IPS-18c (cell line): Measurements from ENCODE around the gene TNFRSF8.
"Not testable (repeated sequence)": the region's sequence is repeated elsewhere in the genome, so short reads cannot be mapped to it uniquely, and the experiment has no call there.

ENCODE experiments used
- H3K4me3 ChIP-seq: 2 replicates; pipeline ENCODE4 v1.7.0; 2013; ENCODE audit warnings: low read depth, mild to moderate bottlenecking, low read length, moderate library complexity; ENCODE audit not compliant: insufficient read depth
- H3K9me3 ChIP-seq: one replicate; pipeline ENCODE4 v1.6.1; 2013; ENCODE audit warnings: mild to moderate bottlenecking, low read length, moderate library complexity; ENCODE audit not compliant: control insufficient read depth, insufficient read depth

The TNFRSF8 gene

DNA sequence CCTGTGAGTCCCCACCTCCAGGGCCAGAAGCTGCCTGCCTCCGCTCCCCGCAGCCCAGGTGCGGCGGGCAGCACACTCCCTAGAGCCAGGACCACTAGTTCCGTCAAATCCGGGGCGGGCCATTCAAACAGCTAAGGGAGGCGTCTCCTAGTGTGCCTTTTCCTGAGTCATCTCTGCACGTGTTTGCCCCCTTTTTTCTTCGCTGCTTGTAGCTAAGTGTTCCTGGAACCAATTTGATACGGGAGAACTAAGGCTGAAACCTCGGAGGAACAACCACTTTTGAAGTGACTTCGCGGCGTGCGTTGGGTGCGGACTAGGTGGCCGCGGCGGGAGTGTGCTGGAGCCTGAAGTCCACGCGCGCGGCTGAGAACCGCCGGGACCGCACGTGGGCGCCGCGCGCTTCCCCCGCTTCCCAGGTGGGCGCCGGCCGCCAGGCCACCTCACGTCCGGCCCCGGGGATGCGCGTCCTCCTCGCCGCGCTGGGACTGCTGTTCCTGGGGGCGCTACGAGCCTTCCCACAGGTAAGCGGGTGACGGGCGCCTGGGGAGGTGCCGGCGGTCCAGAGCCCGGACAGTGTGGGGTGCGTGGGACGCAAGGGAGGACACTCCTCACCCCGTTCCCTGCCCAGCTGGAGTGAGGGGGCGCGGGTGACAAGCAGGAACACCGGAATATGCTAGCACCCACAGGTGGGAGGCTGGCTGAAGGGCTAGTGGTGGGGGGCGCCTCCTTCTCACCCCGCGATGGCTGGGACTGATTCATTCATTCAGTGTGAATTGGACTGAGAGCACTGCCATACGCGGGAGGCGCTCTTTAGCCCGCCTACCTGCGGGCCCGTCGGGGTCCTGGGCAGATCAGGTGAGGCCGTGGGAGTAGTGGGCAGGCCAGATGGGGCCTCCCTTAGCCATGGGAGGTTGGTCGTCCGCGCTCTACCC is at the start of gene TNFRSF8:
TSS of gene TNFRSF8 (plus strand) at position 163 of the 932 bp plus-strand sequence. CDS start at position 459, 296 bp downstream.
- Histone ChIP-seq H3K4me3 (peak within 1 kb of the TSS; percentile 68), H3K9me3 (no peaks in the 10 kb centered on the region)

DNA sequence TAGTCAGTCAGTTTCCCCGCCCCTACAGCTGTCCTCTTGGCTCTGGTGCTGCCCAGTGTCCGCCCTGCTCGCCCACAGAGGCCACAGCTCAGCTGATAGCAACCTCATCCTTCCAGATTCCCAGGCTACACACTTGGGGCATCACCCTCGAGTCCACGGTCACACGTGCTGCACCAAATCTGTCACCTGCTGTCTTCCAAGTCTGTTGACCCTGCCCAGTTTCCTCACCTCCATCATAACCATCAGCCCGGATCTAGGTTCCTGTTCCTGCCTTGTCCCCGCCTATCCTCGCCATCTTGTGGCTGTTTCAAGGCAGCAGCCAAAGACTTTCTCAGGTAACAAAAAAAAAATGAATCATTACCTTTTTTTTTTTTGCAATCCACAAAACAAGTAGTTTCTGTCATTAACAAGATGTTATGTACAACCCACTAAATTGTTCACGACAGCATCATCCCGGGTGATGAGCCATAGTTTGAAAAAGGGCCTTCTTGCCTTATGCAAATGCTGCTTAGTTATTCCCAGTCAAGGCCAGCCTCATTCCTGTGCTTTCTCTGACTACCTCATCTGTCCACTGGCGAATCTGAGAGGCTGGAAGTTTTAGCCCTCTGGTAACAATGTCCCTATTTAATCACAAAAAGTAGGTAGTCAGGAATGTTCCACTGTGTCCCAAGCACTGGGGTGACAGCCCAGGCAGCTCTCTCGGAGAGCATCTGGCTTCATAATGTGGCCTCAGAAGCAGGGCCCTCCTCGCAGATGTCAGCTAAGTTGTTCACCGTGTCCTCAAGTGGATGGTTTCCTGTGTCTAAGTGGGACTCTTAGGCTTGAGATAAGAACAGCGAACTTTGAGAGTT is 48.7 kb upstream of the TNFRSF8 start:
- Histone ChIP-seq H3K4me3 (no peak overlapping the region), H3K9me3 (no peaks in the 10 kb centered on the region)

DNA sequence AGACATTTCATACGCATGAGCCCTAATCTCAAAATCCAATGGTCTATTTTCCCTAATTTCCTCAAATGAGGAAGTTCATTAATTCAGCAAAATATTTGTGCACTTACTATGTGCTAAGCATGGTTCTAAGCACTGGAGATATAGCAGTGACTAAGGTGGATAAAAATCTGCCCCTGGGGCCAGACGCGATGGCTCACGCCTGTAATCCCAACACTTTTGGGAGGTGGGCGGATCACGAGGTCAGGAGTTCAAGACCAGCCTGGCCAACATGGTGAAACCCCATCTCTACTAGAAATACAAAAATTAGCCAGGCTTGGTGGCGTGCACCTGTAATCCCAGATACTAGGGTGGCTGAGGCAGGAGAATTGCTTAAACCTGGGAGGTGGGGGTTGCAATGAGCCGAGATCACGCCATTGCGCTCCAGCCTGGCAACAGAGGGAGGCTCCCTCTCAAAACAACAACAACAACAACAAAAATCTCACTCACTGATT is 48.1 kb upstream of the TNFRSF8 start:
- Histone ChIP-seq H3K4me3 (no peak overlapping the region), H3K9me3 (no peaks in the 10 kb centered on the region)

DNA sequence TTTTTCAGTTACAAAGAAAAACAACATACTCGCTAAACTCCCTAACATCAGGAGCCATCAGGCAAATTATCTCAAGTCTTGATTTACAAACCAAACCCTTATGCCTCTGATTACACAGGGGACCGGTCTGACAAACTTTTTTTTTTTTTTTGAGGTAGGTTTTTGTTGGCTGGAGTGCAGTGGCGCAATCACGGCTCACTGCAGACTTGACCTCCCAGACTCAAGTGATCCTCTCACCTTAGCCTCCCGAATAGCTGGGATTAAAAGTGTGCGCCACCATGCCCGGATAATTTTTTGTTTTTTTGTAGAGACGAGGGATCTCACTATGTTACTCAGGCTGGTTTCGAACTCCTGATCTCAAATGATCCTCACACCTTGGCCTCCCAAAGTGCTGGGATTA is 47.6 kb upstream of the TNFRSF8 start:
- Histone ChIP-seq H3K4me3 (no peak overlapping the region), H3K9me3 (no peaks in the 10 kb centered on the region)

DNA sequence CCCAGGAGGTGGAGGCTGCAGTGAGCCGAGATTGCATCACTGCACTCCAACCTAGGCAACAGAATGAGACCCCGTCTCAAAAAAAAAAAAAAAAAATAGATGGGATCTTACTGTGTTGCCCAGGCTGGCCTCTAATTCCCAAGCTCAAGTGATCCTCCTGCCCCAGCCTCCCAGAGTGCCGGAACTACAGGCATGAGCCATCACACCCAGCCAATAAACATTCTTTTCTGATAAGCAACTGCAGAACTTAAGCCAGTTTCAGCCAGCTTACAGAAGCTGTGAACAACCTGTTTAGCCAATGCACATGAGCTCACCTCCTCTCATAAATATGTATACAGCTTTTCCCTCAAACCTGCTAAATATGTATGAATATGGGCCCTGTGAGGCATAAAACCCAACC is 46.9 kb upstream of the TNFRSF8 start:
- Histone ChIP-seq H3K4me3 (no peak overlapping the region), H3K9me3 (no peaks in the 10 kb centered on the region)

DNA sequence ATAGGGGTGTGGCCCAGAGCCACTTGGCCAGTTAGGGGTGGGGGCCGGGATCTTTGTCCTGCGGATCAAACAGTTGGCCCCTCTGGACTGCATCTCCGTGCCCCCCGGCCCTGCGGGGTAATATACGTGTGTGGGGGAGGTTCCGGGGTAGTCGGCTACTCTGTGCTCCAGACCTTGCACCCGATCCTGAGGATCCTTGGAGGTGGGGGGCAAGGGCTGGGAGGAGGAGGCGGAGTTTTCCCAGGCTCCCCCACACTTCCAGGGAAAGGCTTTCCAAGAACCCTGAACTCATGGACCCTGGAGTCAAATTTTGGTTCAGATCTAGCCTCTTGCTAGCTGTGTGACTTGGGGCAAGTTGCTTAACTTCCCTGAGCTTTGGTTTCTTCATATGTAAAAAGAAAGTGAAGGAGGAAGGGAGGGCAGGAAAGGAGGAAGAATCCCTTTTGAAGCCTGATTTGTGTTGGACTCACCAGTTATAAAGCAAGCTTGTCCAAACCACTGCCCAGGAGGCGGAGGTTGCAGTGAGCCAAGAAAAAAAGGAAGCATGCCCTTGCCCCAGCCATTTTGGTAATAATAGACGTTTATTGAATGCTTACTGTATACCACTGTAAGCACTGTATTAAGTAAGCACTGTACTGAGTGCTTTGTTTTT is 43.1 kb upstream of the TNFRSF8 start:
- H3K4me3 ChIP-seq: peak overlapping the region; percentile 93
- no peaks in the 10 kb centered on the region for H3K9me3 ChIP-seq

DNA sequence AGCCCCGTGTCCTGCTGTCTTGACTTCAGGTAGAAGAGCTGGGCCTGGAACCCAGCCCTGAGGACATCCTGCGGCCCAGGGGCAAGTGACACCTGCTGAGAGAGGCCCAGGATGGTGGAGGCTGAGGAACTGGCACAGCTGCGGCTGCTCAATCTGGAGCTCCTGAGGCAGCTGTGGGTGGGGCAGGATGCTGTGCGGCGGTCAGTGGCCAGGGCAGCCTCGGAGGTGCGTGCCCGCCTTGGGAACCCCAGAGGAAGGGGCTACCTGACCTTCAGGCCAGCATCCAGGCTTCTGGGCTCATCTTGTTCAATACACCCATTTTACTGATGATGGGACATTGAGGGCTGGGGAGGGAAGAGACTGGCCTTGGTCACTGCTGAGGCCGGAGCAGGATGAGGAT is 41.5 kb upstream of the TNFRSF8 start:
- H3K4me3 ChIP-seq: no peak overlapping the region
- H3K9me3 ChIP-seq: peaks cover under 1% of the 10 kb centered on the region

DNA sequence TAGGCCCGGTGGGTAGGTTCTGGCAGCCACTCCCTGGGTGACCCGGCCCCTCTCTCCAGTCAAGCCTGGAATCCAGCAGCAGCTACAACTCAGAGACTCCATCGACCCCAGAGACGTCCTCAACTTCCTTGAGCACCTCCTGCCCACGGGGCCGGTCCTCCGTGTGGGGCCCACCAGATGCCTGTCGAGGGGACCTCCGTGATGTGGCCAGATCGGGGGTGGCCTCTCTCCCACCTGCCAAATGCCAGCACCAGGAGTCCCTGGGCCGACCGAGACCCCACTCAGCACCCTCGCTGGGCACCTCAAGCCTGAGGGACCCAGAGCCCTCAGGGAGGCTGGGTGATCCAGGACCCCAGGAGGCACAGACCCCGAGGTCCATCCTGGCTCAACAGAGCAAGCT is 41.1 kb upstream of the TNFRSF8 start:
- Histone ChIP-seq H3K4me3 (no peak overlapping the region), H3K9me3 (peaks cover 2% of the 10 kb centered on the region)

DNA sequence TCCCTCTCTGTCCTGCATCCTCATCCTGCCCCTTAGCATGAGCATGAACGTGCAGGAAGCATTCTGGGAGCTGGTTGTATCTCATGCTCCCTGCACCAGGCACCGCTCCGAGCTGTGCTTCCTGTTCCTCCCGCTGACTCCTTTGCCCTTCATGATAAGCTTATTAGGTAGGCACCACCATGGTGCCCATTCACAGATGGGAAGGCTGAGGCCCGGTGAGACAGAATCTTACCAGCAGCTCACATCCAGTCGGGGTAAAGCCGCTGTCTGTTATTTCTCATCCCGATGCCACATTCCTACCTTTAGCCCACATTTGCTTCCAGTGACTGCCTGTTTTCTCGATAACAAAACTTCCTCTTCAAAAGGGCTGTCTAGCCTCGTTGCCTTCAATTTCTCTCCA is 36.5 kb upstream of the TNFRSF8 start:
- peaks cover 2% of the 10 kb centered on the region for H3K9me3 ChIP-seq
- no peak overlapping the region for H3K4me3 ChIP-seq

DNA sequence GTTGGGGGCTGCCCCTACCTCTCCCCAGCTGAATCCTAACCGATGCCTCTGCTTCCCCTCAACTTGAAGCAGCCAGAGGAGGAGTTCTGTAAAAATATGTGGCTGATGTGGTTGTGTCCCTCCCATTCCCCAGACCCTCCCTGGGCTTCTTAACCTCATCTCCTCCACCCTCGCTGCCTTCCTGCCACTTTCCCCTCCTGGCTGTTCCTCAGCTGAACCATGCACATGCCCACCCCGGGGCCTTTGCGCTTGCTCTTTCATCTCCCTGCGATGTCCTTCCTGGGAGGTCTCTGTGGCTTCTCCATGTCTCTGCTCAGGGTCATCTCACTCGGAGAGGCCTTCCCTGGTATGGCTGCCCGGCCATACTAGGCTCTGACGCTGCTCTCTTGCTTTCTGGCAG is 34.9 kb upstream of the TNFRSF8 start:
- Histone ChIP-seq H3K4me3 (no peak overlapping the region), H3K9me3 (peaks cover 2% of the 10 kb centered on the region)

DNA sequence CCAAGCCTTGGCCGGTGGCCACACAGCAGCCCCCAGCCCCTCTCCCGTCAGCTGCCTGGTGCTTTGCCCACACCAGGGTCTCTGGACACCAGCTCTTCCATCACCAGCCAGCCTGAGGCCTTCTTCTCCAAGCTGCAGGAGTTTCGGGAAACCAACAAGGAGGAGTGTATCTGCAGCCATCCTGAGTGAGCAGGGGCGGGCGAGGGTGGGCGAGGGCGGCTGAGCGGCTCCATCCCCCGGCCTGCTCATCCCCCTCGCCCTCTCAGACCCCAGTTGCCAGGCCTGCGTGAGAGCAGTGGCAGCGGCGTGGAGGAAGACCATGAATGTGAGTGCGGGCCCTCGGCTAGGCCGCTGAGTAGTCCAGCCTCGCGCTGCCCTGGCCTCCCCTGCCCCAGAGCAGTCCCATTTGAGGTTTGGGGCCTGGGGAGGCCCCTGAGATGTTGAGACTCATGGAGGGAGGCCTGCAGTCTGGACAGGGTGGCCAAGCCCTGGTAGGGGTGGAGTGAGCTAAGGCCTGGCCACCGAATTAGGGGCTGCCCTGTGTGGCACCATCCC is 34.1 kb upstream of the TNFRSF8 start:
- Histone ChIP-seq H3K9me3 (peaks cover 2% of the 10 kb centered on the region), H3K4me3 (no peak overlapping the region)

DNA sequence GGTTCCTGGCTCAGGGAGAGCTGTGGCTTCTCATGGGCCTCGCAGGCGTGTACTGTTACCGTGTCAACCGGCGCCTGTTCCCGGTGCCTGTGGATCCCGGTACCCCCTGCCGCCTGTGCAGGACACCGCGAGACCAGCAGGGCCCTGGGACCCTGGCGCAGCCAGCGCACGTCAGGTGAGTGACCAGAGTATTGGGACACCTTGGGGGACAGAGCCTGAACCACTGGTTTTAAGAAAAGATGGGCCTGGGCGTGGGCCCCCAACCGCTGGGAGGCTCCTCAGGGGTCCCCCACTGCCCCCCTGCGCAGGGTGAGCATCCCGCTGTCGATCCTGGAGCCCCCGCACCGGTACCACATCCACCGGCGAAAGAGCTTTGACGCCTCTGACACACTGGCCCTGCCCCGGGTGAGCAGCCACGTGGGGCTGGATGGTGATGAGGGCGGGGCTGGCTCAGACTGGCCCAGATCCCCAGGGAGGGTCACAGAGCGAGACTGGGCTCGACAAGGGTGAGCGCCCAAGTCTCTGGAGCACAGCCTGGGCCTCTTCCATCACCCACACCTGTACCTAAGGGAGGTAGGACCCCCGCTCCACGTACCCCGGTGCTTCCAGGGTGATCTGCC is 33.3 kb upstream of the TNFRSF8 start:
- peaks cover 2% of the 10 kb centered on the region for H3K9me3 ChIP-seq
- no peak overlapping the region for H3K4me3 ChIP-seq

DNA sequence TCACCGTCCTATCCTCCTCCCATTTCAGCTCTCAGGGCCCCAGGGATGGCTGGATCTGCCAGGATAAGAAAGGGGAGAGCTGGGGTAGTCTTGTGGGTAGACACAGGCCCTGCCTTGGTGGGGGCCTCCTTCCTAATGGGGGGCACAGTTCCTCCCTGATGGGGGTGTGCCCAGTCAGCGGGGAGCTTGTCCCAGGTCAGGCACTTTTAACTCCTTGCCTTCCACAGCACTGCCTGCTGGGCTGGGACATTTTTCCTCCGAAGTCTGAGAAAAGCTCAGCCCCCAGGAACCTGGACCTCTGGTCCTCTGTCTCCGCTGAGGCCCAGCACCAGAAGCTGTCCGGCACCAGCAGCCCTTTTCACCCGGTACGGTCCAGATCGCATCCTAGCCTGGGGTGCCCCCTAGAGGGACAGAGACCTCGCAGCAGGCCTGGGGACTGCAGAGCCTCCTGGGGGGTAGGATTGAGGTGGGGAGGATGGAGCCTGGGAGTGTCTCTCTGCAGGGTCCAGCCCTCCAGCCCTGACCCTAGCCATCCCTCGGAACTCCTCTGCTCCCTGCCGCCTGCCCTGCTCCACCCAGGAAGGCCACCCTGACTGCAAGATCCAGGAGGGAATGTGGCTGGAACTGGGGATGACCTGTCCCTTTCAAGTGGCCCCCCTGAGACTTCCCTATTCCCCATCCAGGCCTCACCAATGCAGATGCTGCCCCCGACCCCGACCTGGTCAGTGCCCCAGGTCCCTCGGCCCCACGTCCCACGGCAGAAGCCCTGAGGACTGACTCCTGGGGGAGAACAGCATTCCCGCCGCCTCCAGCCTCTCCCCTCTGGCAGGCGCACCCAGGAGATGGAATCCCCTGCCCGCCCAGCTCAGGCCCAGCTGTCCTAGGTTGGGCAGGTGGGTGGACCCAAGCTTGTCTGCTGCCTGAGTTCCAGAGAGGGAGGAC is 31.8 kb upstream of the TNFRSF8 start:
- H3K9me3 ChIP-seq: peaks cover 2% of the 10 kb centered on the region
- no peak overlapping the region for H3K4me3 ChIP-seq

DNA sequence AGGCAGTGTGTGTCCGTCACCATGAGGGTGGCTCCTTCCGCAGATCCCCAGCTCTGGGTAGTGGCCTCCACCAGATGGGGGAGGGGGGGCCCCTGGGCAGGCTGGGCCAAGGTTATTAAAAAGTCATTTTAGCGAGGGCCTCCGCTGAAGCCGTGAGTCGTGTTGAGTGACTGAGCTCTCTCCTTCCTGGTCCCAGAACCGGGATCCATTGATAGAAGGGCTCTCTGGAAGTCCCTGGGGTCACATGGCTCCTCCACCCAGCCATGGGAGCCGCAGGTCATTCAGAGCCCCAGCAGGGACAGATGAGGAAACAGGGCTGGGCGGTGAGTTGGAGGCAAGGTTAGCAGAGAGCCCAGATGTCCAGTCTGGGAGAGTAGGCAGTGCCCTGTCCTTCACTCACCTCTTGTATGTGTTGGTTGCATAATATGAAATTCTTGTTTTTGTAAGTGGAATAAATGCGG is 30.9 kb upstream of the TNFRSF8 start:
- H3K4me3 ChIP-seq: no peak overlapping the region
- H3K9me3 ChIP-seq: no peaks in the 10 kb centered on the region

DNA sequence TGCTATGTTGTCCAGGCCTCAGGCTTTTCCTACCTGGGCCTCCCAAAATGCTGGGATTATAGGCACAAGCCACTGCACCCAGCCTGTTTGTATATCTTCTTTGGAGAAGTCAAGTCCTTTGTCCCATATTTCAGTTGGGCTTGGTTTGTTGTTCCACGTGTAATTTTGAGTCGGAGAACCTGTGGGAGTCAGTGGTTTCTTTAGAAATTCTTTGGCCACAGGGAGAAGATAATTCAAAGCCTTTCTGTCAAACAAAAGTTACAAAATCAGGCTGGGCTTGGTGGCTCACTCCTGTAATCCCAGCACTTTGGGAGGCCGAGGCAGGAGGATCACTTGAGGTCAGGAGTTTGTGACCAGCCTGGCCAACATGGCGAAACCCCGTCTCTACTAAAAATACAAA is 29.7 kb upstream of the TNFRSF8 start:
- H3K9me3 ChIP-seq, H3K4me3 ChIP-seq: not testable (repeated sequence)

DNA sequence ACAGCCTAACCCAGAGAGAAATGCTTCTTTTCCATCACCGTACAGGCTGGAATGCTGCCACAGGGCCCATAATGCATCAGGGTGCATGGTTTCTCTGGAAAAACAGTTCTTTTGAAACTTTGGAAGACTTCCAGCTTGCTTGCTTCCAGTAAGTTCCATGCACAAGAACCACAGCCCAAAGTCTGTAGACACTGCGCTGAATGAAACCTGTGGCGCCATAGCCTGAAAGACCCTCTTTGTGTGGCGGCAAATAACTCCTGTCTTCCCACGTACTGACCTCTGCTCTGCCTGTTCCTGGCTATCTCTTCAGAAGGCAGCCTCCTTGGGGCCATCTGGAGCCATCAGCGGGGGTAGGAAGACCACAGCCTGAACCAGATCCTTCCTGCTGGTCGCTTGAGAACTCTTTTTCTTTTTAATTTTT is 28.7 kb upstream of the TNFRSF8 start:
- Histone ChIP-seq H3K4me3 (no peak overlapping the region), H3K9me3 (no peaks in the 10 kb centered on the region)
